Caco-2 (cell line): Measurements from ENCODE around the gene PAK1. TPM values are rescaled to one million over a fixed set of nuclear protein-coding genes. Genes with fewer than 3 reads are reported as not detected.

Experiments used
- BruUV-seq: library from RNA; stranded (reverse); fragments of 400-500 nt; replicated peaks from 2 replicates; lab custom pipeline; 2021; lab: Mats Ljungman, UMichigan
- CTCF ChIA-PET: fragments of 300-600 bp; sonication (Branson Sonifier 250); formaldehyde crosslinking; loops from one replicate; lab custom pipeline; 2022; ENCODE audit warnings: antibody characterized with exemption; lab: Charles Lee
- POLR2A ChIA-PET: fragments of 300-600 bp; sonication (Branson Sonifier 250); formaldehyde crosslinking; loops from one replicate; lab custom pipeline; 2022; ENCODE audit warnings: antibody characterized with exemption; lab: Charles Lee
- DNase-seq, 2 experiments: peaks; one replicate each; pipeline versions ENCODE4 v3.0.0 to v3.0.0-alpha.2; 2020 to 2022
- H3K27me3 ChIP-seq: replicated peaks from 2 replicates; pipeline ENCODE4 v1.6.0; 2011; ENCODE audit warnings: low read length; ENCODE audit not compliant: control insufficient read depth, insufficient read depth
- H3K36me3 ChIP-seq: 2 replicates; pipeline ENCODE4 v1.5.1; 2011; ENCODE audit warnings: low read length; ENCODE audit not compliant: control insufficient read depth, insufficient read depth
- H3K4me1 ChIP-seq: fragments of 250-450 bp; sonication (Bioruptor Pico); 2 replicates; pipeline ENCODE4 v1.5.1; 2020; ENCODE audit warnings: mild to moderate bottlenecking
- H3K4me3 ChIP-seq: 2 replicates; pipeline ENCODE4 v1.5.1; 2011; ENCODE audit warnings: low read depth, mild to moderate bottlenecking, control low read depth, low read length
- H3K9me3 ChIP-seq: fragments of 250-450 bp; sonication (Bioruptor Pico); 2 replicates; pipeline ENCODE4 v1.5.1; 2020; ENCODE audit warnings: mild to moderate bottlenecking, moderate library complexity
- H3K27ac Mint-ChIP-seq: one replicate; pipeline ENCODE4 v1.8.0; 2022; ENCODE audit warnings: mixed read lengths; ENCODE audit not compliant: unreplicated experiment
- H3K27me3 Mint-ChIP-seq: one replicate; pipeline ENCODE4 v1.8.0; 2022; ENCODE audit warnings: mixed read lengths; ENCODE audit not compliant: insufficient read depth, unreplicated experiment
- H3K36me3 Mint-ChIP-seq: one replicate; pipeline ENCODE4 v1.8.0; 2022; ENCODE audit warnings: mild to moderate bottlenecking, mixed read lengths; ENCODE audit not compliant: insufficient read depth, unreplicated experiment
- H3K4me1 Mint-ChIP-seq: one replicate; pipeline ENCODE4 v1.8.0; 2022; ENCODE audit warnings: low read depth, mixed read lengths; ENCODE audit not compliant: unreplicated experiment
- H3K4me3 Mint-ChIP-seq: one replicate; pipeline ENCODE4 v1.8.0; 2022; ENCODE audit warnings: mild to moderate bottlenecking, moderate library complexity, mixed read lengths; ENCODE audit not compliant: unreplicated experiment
- H3K9me3 Mint-ChIP-seq: one replicate; pipeline ENCODE4 v1.8.0; 2022; ENCODE audit warnings: mixed read lengths; ENCODE audit not compliant: unreplicated experiment
- CTCF ChIP-seq, 2 experiments: fragments of 200-600 bp in 1 of 2; IDR thresholded peaks; 1 replicate in 1 of 2; 2 replicates in 1 of 2; pipeline versions ENCODE4 v1.5.1 to v1.8.0; 2011 to 2022; ENCODE audit warnings: antibody characterized with exemption in 1 of 2, control low read depth in 1 of 2, inconsistent platforms in 1 of 2, low read depth in 1 of 2, low read length in 1 of 2, mild to moderate bottlenecking in 1 of 2, moderate library complexity in 1 of 2; ENCODE audit not compliant: insufficient read depth in 1 of 2, severe bottlenecking in 1 of 2, unreplicated experiment in 1 of 2
- intact Hi-C: fragments of 100-400 bp; cut with micrococcal nuclease; formaldehyde crosslinking; loops from one replicate; pipeline ENCODE4 v1.10.0; 2022; ENCODE audit not compliant: unreplicated experiment
- total RNA-seq: library from RNA; stranded (reverse); gene quantifications from 2 replicates; pipeline ENCODE4 v1.2.3, GENCODE V29; 2022

The PAK1 gene
- total RNA-seq, 1 experiment from 2014 or later = 81.1 TPM

- no peak for TF ChIP-seq CTCF (IDR thresholded peaks at IDR 0.05; ENCODE audit: insufficient read depth in 1 of 2, low read depth in 1 of 2, low read length in 1 of 2, severe bottlenecking in 1 of 2, unreplicated experiment in 1 of 2)
- Mint-ChIP-seq H3K4me1 (peaks cover 6% of the 10 kb centered on the region), H3K9me3 (no peaks in the 10 kb centered on the region), H3K4me3 (no peak overlapping the region), H3K36me3 (no peaks in the 10 kb centered on the region), H3K27me3 (peaks cover 3% of the 10 kb centered on the region), H3K27ac (no peak overlapping the region)
- H3K36me3 ChIP-seq = no peaks in the 10 kb centered on the region
- peaks cover 5% of the 10 kb centered on the region; the same call in 1 of the 2 replicates for H3K4me1 ChIP-seq
- CTCF ChIA-PET = no interaction called here
- no peaks in the 10 kb centered on the region for H3K27me3 ChIP-seq
- POLR2A ChIA-PET = no interaction called here
- no peak overlapping the region for H3K4me3 ChIP-seq
- DNase-seq = no peak
- H3K9me3 ChIP-seq = no peaks in the 10 kb centered on the region
- intact Hi-C loops = no loop called here
- no TSS peak for BruUV-seq
Measured at GRCh38 chr11:77303328-77303727, 170.6 kb downstream of the PAK1 start.

DNA sequence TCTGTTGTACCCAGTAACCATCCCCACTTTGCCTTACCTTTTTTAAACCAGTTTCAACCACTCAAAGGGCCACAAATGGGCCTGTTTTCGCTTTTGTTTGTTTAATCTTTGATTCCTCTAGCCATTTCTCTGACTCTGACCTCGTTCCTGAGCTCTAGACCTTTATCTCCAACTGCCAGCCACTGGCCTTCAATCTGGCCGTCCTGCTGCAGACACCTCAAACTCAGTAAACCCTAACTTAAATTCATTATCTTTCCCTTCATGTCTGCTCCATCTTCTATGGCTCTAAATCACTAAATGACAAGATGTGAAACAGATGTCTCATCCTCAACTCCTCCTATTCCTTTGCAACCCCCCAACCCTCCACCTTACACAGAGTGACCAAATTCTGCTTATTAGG lies 171.1 kb downstream of the PAK1 start:
- H3K9me3 Mint-ChIP-seq = no peaks in the 10 kb centered on the region
- BruUV-seq = no TSS peak
- H3K4me1 Mint-ChIP-seq = peaks cover 6% of the 10 kb centered on the region
- Histone ChIP-seq H3K9me3 (no peaks in the 10 kb centered on the region), H3K4me1 (peaks cover 5% of the 10 kb centered on the region; the same call in 1 of the 2 replicates), H3K4me3 (no peak overlapping the region), H3K36me3 (no peaks in the 10 kb centered on the region), H3K27me3 (no peaks in the 10 kb centered on the region)
- no peak for DNase-seq
- POLR2A ChIA-PET = no interaction called here
- no peaks in the 10 kb centered on the region for H3K36me3 Mint-ChIP-seq
- H3K4me3 Mint-ChIP-seq = no peak overlapping the region
- H3K27ac Mint-ChIP-seq = no peak overlapping the region
- no peak for TF ChIP-seq CTCF (IDR thresholded peaks at IDR 0.05; ENCODE audit: insufficient read depth in 1 of 2, low read depth in 1 of 2, low read length in 1 of 2, severe bottlenecking in 1 of 2, unreplicated experiment in 1 of 2)
- intact Hi-C loops = no loop called here
- no peaks in the 10 kb centered on the region for H3K27me3 Mint-ChIP-seq
- CTCF ChIA-PET = no interaction called here

DNA sequence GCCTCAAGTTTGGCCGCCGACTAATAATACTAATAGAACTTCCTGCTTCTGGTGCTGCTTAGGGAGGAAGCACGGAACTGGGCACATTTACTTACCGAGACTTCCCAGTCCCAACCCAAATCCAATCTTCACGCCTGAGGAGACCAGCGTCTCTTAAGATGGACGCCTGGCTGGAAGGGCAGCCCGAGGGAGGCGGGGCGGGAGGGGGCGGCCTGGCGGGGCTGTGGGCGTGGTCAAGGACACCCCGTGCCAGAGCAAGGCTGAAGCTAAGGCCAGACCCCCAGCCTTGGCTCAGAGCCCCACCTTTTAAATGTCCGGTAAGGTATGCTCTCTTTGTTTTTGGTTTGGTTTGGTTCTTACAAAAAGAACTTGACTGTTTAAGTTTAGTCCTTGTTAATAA lies 172.4 kb downstream of the PAK1 start, which contains the start of gene GDPD4:
TSS of gene GDPD4 (minus strand) at position 177 of the 400 bp plus-strand sequence. CDS start 16,549 bp downstream, outside the sequence.
- no peaks in the 10 kb centered on the region for H3K9me3 Mint-ChIP-seq
- Histone ChIP-seq H3K9me3 (no peaks in the 10 kb centered on the region), H3K4me3 (no peak within 1 kb of the TSS), H3K36me3 (no peaks in the 10 kb centered on the region), H3K27me3 (no peaks in the 10 kb centered on the region), H3K4me1 (peaks cover 5% of the 10 kb centered on the region; the same call in 1 of the 2 replicates)
- H3K27ac Mint-ChIP-seq = no peak within 1 kb of the TSS
- no peak for DNase-seq
- BruUV-seq = no TSS peak
- intact Hi-C loops = no loop called here
- no peak for TF ChIP-seq CTCF (IDR thresholded peaks at IDR 0.05; ENCODE audit: insufficient read depth in 1 of 2, low read depth in 1 of 2, low read length in 1 of 2, severe bottlenecking in 1 of 2, unreplicated experiment in 1 of 2)
- H3K36me3 Mint-ChIP-seq = no peaks in the 10 kb centered on the region
- ChIA-PET POLR2A (no interaction called here), CTCF (no interaction called here)
- peaks cover 6% of the 10 kb centered on the region for H3K4me1 Mint-ChIP-seq
- H3K27me3 Mint-ChIP-seq = no peaks in the 10 kb centered on the region
- no peak within 1 kb of the TSS for H3K4me3 Mint-ChIP-seq
